H9 (cell line): ENCODE data around the gene MPC1. TPM values are rescaled to one million over a fixed set of nuclear protein-coding genes. Genes with fewer than 3 reads are reported as not detected.

Experiments
- DNase-seq: peaks from one replicate; pipeline ENCODE4 v3.0.0-alpha.2; 2017
- H2AFZ ChIP-seq: one replicate; pipeline ENCODE4 v1.6.1; 2013; ENCODE audit warnings: mild to moderate bottlenecking, low read length, control low read depth, moderate library complexity
- H2AK5ac ChIP-seq: 2 replicates; pipeline ENCODE4 v1.6.1; 2013; ENCODE audit warnings: low read length, control low read depth, mixed read lengths; ENCODE audit not compliant: insufficient read length
- H2BK120ac ChIP-seq: one replicate; pipeline ENCODE4 v1.6.1; 2013; ENCODE audit warnings: low read depth, mild to moderate bottlenecking, low read length, control low read depth, inconsistent platforms; ENCODE audit not compliant: poor library complexity, severe bottlenecking
- H2BK12ac ChIP-seq: 2 replicates; pipeline ENCODE4 v1.6.1; 2013; ENCODE audit warnings: low read length, control low read depth, mixed read lengths, low read depth; ENCODE audit not compliant: insufficient read length
- H2BK15ac ChIP-seq: 2 replicates; pipeline ENCODE4 v1.6.1; 2013; ENCODE audit warnings: low read depth, low read length, control low read depth
- H2BK20ac ChIP-seq: one replicate; pipeline ENCODE4 v1.6.1; 2013; ENCODE audit warnings: low read depth, mild to moderate bottlenecking, low read length, control low read depth, inconsistent platforms; ENCODE audit not compliant: poor library complexity, severe bottlenecking
- H2BK5ac ChIP-seq: 2 replicates; pipeline ENCODE4 v1.6.1; 2013; ENCODE audit warnings: low read length, control low read depth, mixed read lengths; ENCODE audit not compliant: insufficient read length
- H3K14ac ChIP-seq: 2 replicates; pipeline ENCODE4 v1.6.1; 2013; ENCODE audit warnings: low read length, control low read depth; ENCODE audit not compliant: insufficient read depth
- H3K18ac ChIP-seq: 2 replicates; pipeline ENCODE4 v1.6.1; 2013; ENCODE audit warnings: low read depth, mild to moderate bottlenecking, mixed read lengths, low read length, control low read depth; ENCODE audit not compliant: insufficient read length
- H3K23ac ChIP-seq: 2 replicates; pipeline ENCODE4 v1.6.1; 2013; ENCODE audit warnings: low read length, control low read depth, mixed read lengths, low read depth; ENCODE audit not compliant: insufficient read length
- H3K23me2 ChIP-seq: 2 replicates; pipeline ENCODE4 v1.6.1; 2013; ENCODE audit warnings: low read depth, mild to moderate bottlenecking, mixed read lengths, low read length, control low read depth; ENCODE audit not compliant: insufficient read length, poor library complexity, severe bottlenecking
- H3K27ac ChIP-seq: 2 replicates; pipeline ENCODE4 v1.5.1; 2013; ENCODE audit warnings: low read length, control low read depth, mixed read lengths, low read depth; ENCODE audit not compliant: insufficient read length
- H3K27me3 ChIP-seq: 2 replicates; pipeline ENCODE4 v1.6.1; 2013; ENCODE audit warnings: low read length, control low read depth, inconsistent platforms; ENCODE audit not compliant: insufficient read depth
- H3K4ac ChIP-seq: 2 replicates; pipeline ENCODE4 v1.6.1; 2013; ENCODE audit warnings: low read depth, mild to moderate bottlenecking, control low read depth, inconsistent platforms, low read length, moderate library complexity
- H3K4me1 ChIP-seq: 2 replicates; pipeline ENCODE4 v1.6.1; 2013; ENCODE audit warnings: low read length, control low read depth, inconsistent platforms; ENCODE audit not compliant: insufficient read depth
- H3K4me2 ChIP-seq: 2 replicates; pipeline ENCODE4 v1.6.1; 2013; ENCODE audit warnings: low read length, control low read depth, mixed read lengths; ENCODE audit not compliant: insufficient read length, insufficient read depth
- H3K56ac ChIP-seq: 2 replicates; pipeline ENCODE4 v1.6.1; 2013; ENCODE audit warnings: low read depth, mild to moderate bottlenecking, mixed read lengths, low read length, control low read depth; ENCODE audit not compliant: insufficient read length
- H3K79me1 ChIP-seq: 2 replicates; pipeline ENCODE4 v1.6.1; 2013; ENCODE audit warnings: low read depth, mild to moderate bottlenecking, moderate library complexity, low read length, control low read depth, inconsistent platforms; ENCODE audit not compliant: insufficient read depth, poor library complexity, severe bottlenecking
- H3K79me2 ChIP-seq: 2 replicates; pipeline ENCODE4 v1.6.1; 2013; ENCODE audit warnings: low read length, control low read depth, inconsistent platforms; ENCODE audit not compliant: insufficient read depth
- H3K9ac ChIP-seq: 2 replicates; pipeline ENCODE4 v1.6.1; 2013; ENCODE audit warnings: low read length, control low read depth, mixed read lengths; ENCODE audit not compliant: insufficient read length; ENCODE audit errors: extremely low read depth
- H3K9me3 ChIP-seq: one replicate; pipeline ENCODE4 v1.6.1; 2013; ENCODE audit warnings: low read depth, low read length, inconsistent platforms; ENCODE audit not compliant: control insufficient read depth
- H3T11ph ChIP-seq: one replicate; pipeline ENCODE4 v1.6.1; 2013; ENCODE audit warnings: mild to moderate bottlenecking, low read length, control low read depth, inconsistent platforms
- H4K20me1 ChIP-seq: one replicate; pipeline ENCODE4 v1.6.1; 2013; ENCODE audit not compliant: control insufficient read depth, insufficient read length, insufficient read depth
- H4K5ac ChIP-seq: 2 replicates; pipeline ENCODE4 v1.6.1; 2013; ENCODE audit warnings: low read depth, mild to moderate bottlenecking, mixed read lengths, low read length, control low read depth; ENCODE audit not compliant: insufficient read length
- H4K8ac ChIP-seq: replicated peaks from 2 replicates; pipeline ENCODE4 v1.6.1; 2013; ENCODE audit warnings: low read length, control low read depth, mixed read lengths, low read depth; ENCODE audit not compliant: insufficient read length
- H4K91ac ChIP-seq: 2 replicates; pipeline ENCODE4 v1.6.1; 2013; ENCODE audit warnings: low read depth, mild to moderate bottlenecking, moderate library complexity, mixed read lengths, low read length, control low read depth; ENCODE audit not compliant: insufficient read length
- H3K27ac Mint-ChIP-seq, 3 experiments: 2 replicates in 2 of 3; 3 replicates in 1 of 3; pipeline ENCODE4 v1.8.0; 2020 to 2021; ENCODE audit warnings: mixed read lengths in 3 of 3, mild to moderate bottlenecking in 1 of 3, moderate library complexity in 1 of 3
- H3K27me3 Mint-ChIP-seq: 2 replicates; pipeline ENCODE4 v1.8.0; 2021; ENCODE audit warnings: low read depth, mild to moderate bottlenecking, moderate library complexity, mixed read lengths
- H3K36me3 Mint-ChIP-seq, 3 experiments: 2 replicates in 2 of 3; 3 replicates in 1 of 3; pipeline ENCODE4 v1.8.0; 2020 to 2021; ENCODE audit warnings: low read depth in 3 of 3, mixed read lengths in 3 of 3; ENCODE audit not compliant: insufficient read depth in 1 of 3
- H3K4me1 Mint-ChIP-seq, 2 experiments: 2 replicates each; pipeline ENCODE4 v1.8.0; 2020; ENCODE audit warnings: mixed read lengths in 2 of 2
- H3K4me3 Mint-ChIP-seq, 2 experiments: 2 replicates in 1 of 2; 3 replicates in 1 of 2; pipeline ENCODE4 v1.8.0; 2020 to 2021; ENCODE audit warnings: mild to moderate bottlenecking in 2 of 2, mixed read lengths in 2 of 2, moderate library complexity in 1 of 2
- H3K9me3 Mint-ChIP-seq, 2 experiments: 2 replicates in 1 of 2; 3 replicates in 1 of 2; pipeline ENCODE4 v1.8.0; 2020; ENCODE audit warnings: mild to moderate bottlenecking in 2 of 2, mixed read lengths in 2 of 2, moderate library complexity in 1 of 2
- WGBS: extraction: QIAGEN DNeasy Blood & Tissue Kit; methylation state at CpG from one replicate; pipeline ENCODE4 v1.1.7; 2013; ENCODE audit warnings: missing lambda C conversion rate, low lambda C conversion rate, mixed read lengths; ENCODE audit not compliant: insufficient read length; ENCODE audit errors: extremely low coverage; 5-methylcytosine and 5-hydroxymethylcytosine counted together
- total RNA-seq: library from RNA; stranded (reverse); gene quantifications from 2 replicates; pipeline ENCODE4 v1.2.1, GENCODE V29; 2021
- TF ChIP-seq, protein P1 (sequence below): fragments of 200-600 bp; sonication (generic); conservative IDR thresholded peaks from 3 replicates; pipeline ENCODE4 v1.8.0; 2021; ENCODE audit warnings: antibody characterized with exemption, mild to moderate bottlenecking

The MPC1 gene
- total RNA-seq, 1 experiment from 2014 or later, result 10.0 TPM

DNA sequence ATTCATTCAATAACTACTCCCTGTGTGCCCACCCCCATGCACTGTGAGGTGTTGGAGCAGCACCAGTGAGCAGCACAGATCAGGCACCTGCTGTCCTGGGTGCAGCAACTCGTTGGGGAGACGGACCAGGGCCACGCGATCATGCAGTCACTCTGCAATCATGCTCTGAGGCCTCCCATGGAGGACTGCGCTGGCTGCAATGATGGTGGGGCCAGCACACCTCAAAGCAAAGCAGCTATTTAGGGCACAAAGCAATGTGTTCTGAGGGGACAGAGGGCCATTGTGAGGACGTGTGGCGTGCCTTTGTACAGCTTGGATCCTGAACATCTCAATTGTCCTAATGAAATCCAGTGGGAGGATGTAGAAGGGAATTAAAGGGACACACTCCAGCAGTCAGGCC is 41.0 kb upstream of the MPC1 start:
- Histone ChIP-seq H3T11ph (no peak overlapping the region), H3K79me1 (no peaks in the 10 kb centered on the region), H3K18ac (no peak overlapping the region), H3K27ac (no peak overlapping the region), H3K23me2 (no peaks in the 10 kb centered on the region), H4K5ac (no peak overlapping the region), H2BK120ac (no peak overlapping the region), H2BK20ac (no peak overlapping the region), H3K9me3 (no peaks in the 10 kb centered on the region), H3K56ac (no peak overlapping the region), H2BK15ac (no peak overlapping the region), H3K9ac (no peak overlapping the region), H3K4me2 (no peak overlapping the region), H2AK5ac (no peak overlapping the region), H3K14ac (no peak overlapping the region), H3K4me1 (no peaks in the 10 kb centered on the region), H3K23ac (no peak overlapping the region), H3K79me2 (no peaks in the 10 kb centered on the region), H2BK5ac (no peak overlapping the region), H4K91ac (no peak overlapping the region), H3K27me3 (no peaks in the 10 kb centered on the region), H2AFZ (no peak overlapping the region), H4K20me1 (no peaks in the 10 kb centered on the region), H4K8ac (no peak overlapping the region), H3K4ac (no peak overlapping the region), H2BK12ac (no peak overlapping the region)
- H3K9me3 Mint-ChIP-seq, result peaks cover 2 to 3% of the 10 kb centered on the region in 2 experiments; a peak in 2 of 5 replicates
- H3K36me3 Mint-ChIP-seq, result peaks cover 4 to 12% (median 8%) of the 10 kb centered on the region in 3 experiments; a peak in 5 of 7 replicates
- H3K27me3 Mint-ChIP-seq, result no peaks in the 10 kb centered on the region
- no peak overlapping the region for H3K27ac Mint-ChIP-seq
- H3K4me3 Mint-ChIP-seq, result no peak overlapping the region
- no peak for DNase-seq
- H3K4me1 Mint-ChIP-seq, result peaks cover 6 to 8% of the 10 kb centered on the region in 2 experiments
- no CpG with 5 or more reads among the region's 7 CpGs for WGBS
- TF ChIP-seq, protein P1, sequence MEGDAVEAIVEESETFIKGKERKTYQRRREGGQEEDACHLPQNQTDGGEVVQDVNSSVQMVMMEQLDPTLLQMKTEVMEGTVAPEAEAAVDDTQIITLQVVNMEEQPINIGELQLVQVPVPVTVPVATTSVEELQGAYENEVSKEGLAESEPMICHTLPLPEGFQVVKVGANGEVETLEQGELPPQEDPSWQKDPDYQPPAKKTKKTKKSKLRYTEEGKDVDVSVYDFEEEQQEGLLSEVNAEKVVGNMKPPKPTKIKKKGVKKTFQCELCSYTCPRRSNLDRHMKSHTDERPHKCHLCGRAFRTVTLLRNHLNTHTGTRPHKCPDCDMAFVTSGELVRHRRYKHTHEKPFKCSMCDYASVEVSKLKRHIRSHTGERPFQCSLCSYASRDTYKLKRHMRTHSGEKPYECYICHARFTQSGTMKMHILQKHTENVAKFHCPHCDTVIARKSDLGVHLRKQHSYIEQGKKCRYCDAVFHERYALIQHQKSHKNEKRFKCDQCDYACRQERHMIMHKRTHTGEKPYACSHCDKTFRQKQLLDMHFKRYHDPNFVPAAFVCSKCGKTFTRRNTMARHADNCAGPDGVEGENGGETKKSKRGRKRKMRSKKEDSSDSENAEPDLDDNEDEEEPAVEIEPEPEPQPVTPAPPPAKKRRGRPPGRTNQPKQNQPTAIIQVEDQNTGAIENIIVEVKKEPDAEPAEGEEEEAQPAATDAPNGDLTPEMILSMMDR, result no peak
